PC-9 (cell line): ENCODE results near the gene MEF2A. TPM values are rescaled to one million over a fixed set of nuclear protein-coding genes. Genes with fewer than 3 reads are reported as not detected.

ENCODE experiments used
- BruUV-seq: library from RNA; stranded (reverse); fragments of 400-500 nt; replicated peaks from 2 replicates; lab custom pipeline; 2021; lab: Mats Ljungman, UMichigan
- CTCF ChIA-PET: fragments of 300-600 bp; sonication (Branson Sonifier 250); formaldehyde crosslinking; loops from one replicate; lab custom pipeline; 2022; ENCODE audit warnings: antibody characterized with exemption; lab: Charles Lee
- POLR2A ChIA-PET: fragments of 300-600 bp; sonication (Branson Sonifier 250); formaldehyde crosslinking; loops from one replicate; lab custom pipeline; 2022; ENCODE audit warnings: antibody characterized with exemption; ENCODE audit not compliant: unreplicated experiment; lab: Charles Lee
- DNase-seq, 2 experiments: peaks; one replicate each; pipeline versions ENCODE4 v3.0.0 to v3.0.0-alpha.2; 2015 to 2022; ENCODE audit warnings: mixed read lengths in 1 of 2
- H2AFZ ChIP-seq: fragments of 200-600 bp; sonication (generic); 2 replicates; pipeline ENCODE4 v1.8.1; 2017; ENCODE audit warnings: antibody characterized with exemption
- H3F3A ChIP-seq: fragments of 200-600 bp; sonication (generic); 2 replicates; pipeline ENCODE4 v1.8.1; 2017; ENCODE audit warnings: antibody characterized with exemption, mild to moderate bottlenecking, low read depth; ENCODE audit not compliant: insufficient read depth
- H3K27ac ChIP-seq: fragments of 200-600 bp; sonication (generic); 2 replicates; pipeline ENCODE4 v1.6.1; 2016; ENCODE audit warnings: mixed run types
- H3K27me3 ChIP-seq: fragments of 200-600 bp; sonication (generic); 2 replicates; pipeline ENCODE4 v1.6.1; 2016; ENCODE audit warnings: low read depth, mixed run types; ENCODE audit not compliant: insufficient read depth
- H3K36me3 ChIP-seq: fragments of 200-600 bp; sonication (generic); 2 replicates; pipeline ENCODE4 v1.6.1; 2016; ENCODE audit warnings: low read depth, mixed run types
- H3K4me1 ChIP-seq: fragments of 200-600 bp; sonication (generic); replicated peaks from 2 replicates; pipeline ENCODE4 v1.6.1; 2016; ENCODE audit warnings: mixed run types; ENCODE audit not compliant: insufficient read depth
- H3K4me2 ChIP-seq: fragments of 200-600 bp; sonication (generic); 2 replicates; pipeline ENCODE4 v1.6.1; 2017; ENCODE audit warnings: mixed run types
- H3K4me3 ChIP-seq: fragments of 200-600 bp; sonication (generic); 2 replicates; pipeline ENCODE4 v1.6.1; 2016; ENCODE audit warnings: mixed run types
- H3K79me2 ChIP-seq: fragments of 200-600 bp; sonication (generic); 2 replicates; pipeline ENCODE4 v1.6.1; 2017; ENCODE audit warnings: low read depth, mixed run types
- H3K9me2 ChIP-seq: fragments of 200-600 bp; sonication (generic); 2 replicates; pipeline ENCODE4 v1.8.1; 2017; ENCODE audit warnings: mild to moderate bottlenecking; ENCODE audit not compliant: insufficient read depth
- H3K9me3 ChIP-seq: fragments of 200-600 bp; sonication (generic); 2 replicates; pipeline ENCODE4 v1.8.1; 2016; ENCODE audit warnings: low read depth; ENCODE audit not compliant: insufficient read depth
- H4K20me1 ChIP-seq: fragments of 200-600 bp; sonication (generic); 2 replicates; pipeline ENCODE4 v1.8.1; 2017; ENCODE audit not compliant: insufficient read depth
- CTCF ChIP-seq: fragments of 200-600 bp; sonication (generic); conservative IDR thresholded peaks from 2 replicates; pipeline ENCODE4 v1.6.1; 2017; ENCODE audit warnings: mixed run types, antibody characterized with exemption, mild to moderate bottlenecking, moderate library complexity
- EZH2 ChIP-seq: fragments of 200-600 bp; sonication (generic); IDR thresholded peaks from 2 replicates; pipeline ENCODE4 v1.8.0; 2017; ENCODE audit warnings: antibody characterized with exemption, low read depth
- intact Hi-C: fragments of 100-400 bp; cut with micrococcal nuclease; formaldehyde crosslinking; loops from one replicate; pipeline ENCODE4 v1.10.0; 2022; ENCODE audit not compliant: unreplicated experiment
- total RNA-seq: library from RNA; stranded (reverse); gene quantifications from 2 replicates; pipeline ENCODE4 v1.2.3, GENCODE V29; 2021

Gene MEF2A
- total RNA-seq, 1 experiment from 2014 or later: 31.8 TPM

GRCh38 chr15:99586121-99586520 is 20.3 kb downstream of the MEF2A start:
- H3F3A ChIP-seq: no peaks in the 10 kb centered on the region; the same call in 1 of the 2 replicates

GRCh38 chr15:99589801-99590200 is 24.0 kb downstream of the MEF2A start:
- DNase-seq: no peak
- no peak overlapping the region for H3K4me3 ChIP-seq
- H4K20me1 ChIP-seq: no peaks in the 10 kb centered on the region; the same call in none of the 2 replicates
- BruUV-seq: no TSS peak
- H3K79me2 ChIP-seq: peaks cover 75% of the 10 kb centered on the region
- peaks cover 19% of the 10 kb centered on the region for H3K9me3 ChIP-seq
- no peak overlapping the region for H2AFZ ChIP-seq
- no peak overlapping the region for H3K4me2 ChIP-seq
- H3K9me2 ChIP-seq: no peaks in the 10 kb centered on the region
- H3K36me3 ChIP-seq: no peaks in the 10 kb centered on the region
- H3F3A ChIP-seq: no peaks in the 10 kb centered on the region; the same call in 1 of the 2 replicates
- ChIA-PET POLR2A (no interaction called here), CTCF (no interaction called here)
- H3K27me3 ChIP-seq: no peaks in the 10 kb centered on the region
- TF ChIP-seq CTCF (no peak), EZH2 (no peak)
- intact Hi-C loops: no loop called here
- no peaks in the 10 kb centered on the region for H3K4me1 ChIP-seq
- no peak overlapping the region for H3K27ac ChIP-seq

More at GRCh38 chr15:99586121-99586520, 20.3 kb downstream of the MEF2A start:
- intact Hi-C loops: no loop called here
- POLR2A ChIA-PET: no interaction called here
- H3K4me3 ChIP-seq: no peak overlapping the region
- H3K4me1 ChIP-seq: no peaks in the 10 kb centered on the region
- no peaks in the 10 kb centered on the region; the same call in 1 of the 2 replicates for H3K9me2 ChIP-seq
- TF ChIP-seq CTCF: no peak
- no peak for TF ChIP-seq EZH2
- no peak overlapping the region for H3K27ac ChIP-seq
- H3K9me3 ChIP-seq: peaks cover 15% of the 10 kb centered on the region; the same call in 1 of the 2 replicates
- CTCF ChIA-PET: no interaction called here
- H2AFZ ChIP-seq: no peak overlapping the region
- H3K79me2 ChIP-seq: peaks cover 75% of the 10 kb centered on the region
- BruUV-seq: no TSS peak
- H3K36me3 ChIP-seq: peaks cover 3% of the 10 kb centered on the region; the same call in 1 of the 2 replicates
- peaks cover 7% of the 10 kb centered on the region; the same call in 1 of the 2 replicates for H4K20me1 ChIP-seq
- no peak overlapping the region for H3K4me2 ChIP-seq
- no peaks in the 10 kb centered on the region for H3K27me3 ChIP-seq
- DNase-seq: no peak

GRCh38 chr15:99590913-99591646 is 25.3 kb downstream of the MEF2A start:
- ChIA-PET CTCF (no interaction called here), POLR2A (no interaction called here)

More at GRCh38 chr15:99590913-99591646, 25.3 kb downstream of the MEF2A start:
- Histone ChIP-seq H3K36me3 (no peaks in the 10 kb centered on the region), H3K27ac (no peak overlapping the region), H3K27me3 (no peaks in the 10 kb centered on the region), H3K9me2 (no peaks in the 10 kb centered on the region), H3K9me3 (peaks cover 16% of the 10 kb centered on the region), H2AFZ (no peak overlapping the region), H3F3A (no peaks in the 10 kb centered on the region; the same call in 1 of the 2 replicates), H3K4me2 (no peak overlapping the region), H3K4me3 (no peak overlapping the region), H3K79me2 (peaks cover 76% of the 10 kb centered on the region), H4K20me1 (no peaks in the 10 kb centered on the region; the same call in none of the 2 replicates), H3K4me1 (no peaks in the 10 kb centered on the region)
- no peak for TF ChIP-seq CTCF
- no peak for TF ChIP-seq EZH2
- no peak for DNase-seq
- intact Hi-C loops: no loop called here
- BruUV-seq: no TSS peak
